ENCODE data around the gene ZC2HC1B.

GRCh38 chr6:143838395-143838794 lies 25.9 kb upstream of the ZC2HC1B start:
- TF ChIP-seq ATF2 (IDR thresholded peaks at IDR 0.05; ENCODE audit: low read length) (no peak), CEBPB (IDR thresholded peaks at IDR 0.05; ENCODE audit: low read depth, low read length) (no peak), POLR2AphosphoS5 (IDR thresholded peaks at IDR 0.05; ENCODE audit: low read depth, low read length) (no peak), CTCF (IDR thresholded peaks at IDR 0.05; ENCODE audit: control extremely low read depth in 1 of 3, insufficient read depth in 1 of 3, low read depth in 1 of 3, low read length in 3 of 3) (no peak), ZNF274 (IDR thresholded peaks at IDR 0.05; ENCODE audit: borderline replicate concordance, extremely low read depth, low read length) (no peak), POLR2A (IDR thresholded peaks at IDR 0.05; ENCODE audit: control extremely low read depth in 1 of 2, low read depth in 2 of 2, low read length in 2 of 2) (no peak), PHF8 (conservative IDR thresholded peaks at IDR 0.05; ENCODE audit: low read depth, low read length) (no peak), TEAD4 (IDR thresholded peaks at IDR 0.05; ENCODE audit: low read depth, low read length) (no peak), GTF2F1 (IDR thresholded peaks at IDR 0.05; ENCODE audit: borderline replicate concordance, low read depth, low read length) (no peak), RNF2 (IDR thresholded peaks at IDR 0.05; ENCODE audit: borderline replicate concordance, low read depth, low read length, missing control alignments, poor library complexity, severe bottlenecking) (no peak), SRF (IDR thresholded peaks at IDR 0.05; ENCODE audit: low read depth, low read length) (no peak), CHD2 (IDR thresholded peaks at IDR 0.05; ENCODE audit: low read length) (no peak)
